ENCODE results near the gene ZNF385B.

Gene ZNF385B

DNA sequence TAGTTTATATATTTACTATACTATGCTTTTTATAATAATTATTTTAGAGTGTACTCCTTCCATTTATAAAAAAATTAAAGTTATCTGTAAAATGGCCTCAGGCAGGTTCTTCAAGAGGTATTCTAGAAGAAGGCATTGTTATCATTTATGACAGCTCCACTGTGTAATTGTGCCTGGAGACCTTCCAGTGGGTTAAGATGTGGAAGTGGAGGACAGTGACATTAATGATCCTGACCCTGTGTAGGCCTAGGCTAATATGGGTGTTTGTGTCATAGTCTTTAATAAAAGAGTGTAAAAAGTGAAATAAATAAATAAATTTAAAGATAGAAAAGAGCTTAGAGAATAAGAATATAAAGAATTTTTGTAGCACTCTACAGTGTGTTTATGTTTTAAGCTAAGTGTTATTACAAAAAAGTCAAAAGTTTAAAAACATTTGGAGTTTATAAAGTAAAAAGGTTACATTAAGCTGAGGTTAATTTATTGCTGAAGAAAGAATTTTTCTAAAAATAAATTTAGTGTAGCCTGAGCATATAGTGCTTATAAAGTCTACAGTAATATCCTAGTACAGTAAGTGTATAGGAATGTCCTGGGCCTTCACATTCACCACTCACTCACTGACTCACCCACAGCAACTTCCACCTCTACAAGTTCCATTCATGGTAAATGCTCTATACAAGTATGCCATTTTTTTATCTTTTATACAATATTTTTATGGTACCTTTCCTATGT is 406.8 kb downstream of the ZNF385B start:
- no peak overlapping the region for H3K27ac ChIP-seq (ENCODE audit: low read depth, low read length)
- peak; percentile 57 to 71 for DNase-seq
- H3K79me2 ChIP-seq (ENCODE audit: control insufficient read depth, insufficient read depth, low read length, poor library complexity): no peaks in the 10 kb centered on the region
- no peak overlapping the region for H4K91ac ChIP-seq (ENCODE audit: low read depth, low read length)
- H3K36me3 ChIP-seq (ENCODE audit: control insufficient read depth in 1 of 2, insufficient read depth in 2 of 2, low read length in 2 of 2): no peaks in the 10 kb centered on the region
- H3K27me3 ChIP-seq (ENCODE audit: insufficient read depth, low read length): no peaks in the 10 kb centered on the region
- H4K8ac ChIP-seq (ENCODE audit: low read depth, low read length): no peak overlapping the region
- no peaks in the 10 kb centered on the region for H3K4me1 ChIP-seq (ENCODE audit: control insufficient read depth in 1 of 2, insufficient read depth in 2 of 2, low read length in 2 of 2)
- H2BK5ac ChIP-seq (ENCODE audit: low read depth, low read length, poor library complexity): no peak overlapping the region
- H4K12ac ChIP-seq (ENCODE audit: low read depth, low read length): no peak overlapping the region
- H3K9me3 ChIP-seq (ENCODE audit: insufficient read depth, low read depth, low read length): no peaks in the 10 kb centered on the region
- H3K79me1 ChIP-seq (ENCODE audit: low read length): no peaks in the 10 kb centered on the region
- H3K4me3 ChIP-seq (ENCODE audit: low read depth, low read length): no peak overlapping the region
- H2BK12ac ChIP-seq (ENCODE audit: low read length): no peak overlapping the region
- no peak overlapping the region for H3K18ac ChIP-seq (ENCODE audit: low read length)
- no peak overlapping the region for H2BK120ac ChIP-seq (ENCODE audit: insufficient read depth, low read length, poor library complexity)
- H3K4me2 ChIP-seq (ENCODE audit: low read length): no peak overlapping the region
- no peak overlapping the region for H2AFZ ChIP-seq (ENCODE audit: insufficient read depth, low read length, poor library complexity)
- H3K9ac ChIP-seq (ENCODE audit: low read length): no peak overlapping the region
- no peak overlapping the region for H3K14ac ChIP-seq (ENCODE audit: low read length)
- no peak overlapping the region for H3K4ac ChIP-seq (ENCODE audit: low read depth, low read length)
- H2AK5ac ChIP-seq (ENCODE audit: low read length): no peak overlapping the region
- H3K23ac ChIP-seq (ENCODE audit: low read length): no peak overlapping the region

- Histone ChIP-seq H3K9ac (ENCODE audit: low read length) (no peak overlapping the region), H3K23ac (ENCODE audit: low read length) (no peak overlapping the region), H3K9me3 (ENCODE audit: insufficient read depth, low read depth, low read length) (no peaks in the 10 kb centered on the region), H3K4ac (ENCODE audit: low read depth, low read length) (no peak overlapping the region), H2AFZ (ENCODE audit: insufficient read depth, low read length, poor library complexity) (no peak overlapping the region), H2BK12ac (ENCODE audit: low read length) (no peak overlapping the region), H3K79me2 (ENCODE audit: control insufficient read depth, insufficient read depth, low read length, poor library complexity) (no peaks in the 10 kb centered on the region), H4K12ac (ENCODE audit: low read depth, low read length) (no peak overlapping the region), H2BK5ac (ENCODE audit: low read depth, low read length, poor library complexity) (no peak overlapping the region), H3K4me2 (ENCODE audit: low read length) (no peak overlapping the region), H3K14ac (ENCODE audit: low read length) (no peak overlapping the region), H4K91ac (ENCODE audit: low read depth, low read length) (no peak overlapping the region), H3K79me1 (ENCODE audit: low read length) (no peaks in the 10 kb centered on the region), H3K4me3 (ENCODE audit: low read depth, low read length) (no peak overlapping the region), H3K36me3 (ENCODE audit: control insufficient read depth in 1 of 2, insufficient read depth in 2 of 2, low read length in 2 of 2) (no peaks in the 10 kb centered on the region), H2AK5ac (ENCODE audit: low read length) (no peak overlapping the region), H4K8ac (ENCODE audit: low read depth, low read length) (no peak overlapping the region), H3K27ac (ENCODE audit: low read depth, low read length) (no peak overlapping the region), H3K18ac (ENCODE audit: low read length) (no peak overlapping the region), H3K27me3 (ENCODE audit: insufficient read depth, low read length) (no peaks in the 10 kb centered on the region), H2BK120ac (ENCODE audit: insufficient read depth, low read length, poor library complexity) (no peak overlapping the region), H3K4me1 (ENCODE audit: control insufficient read depth in 1 of 2, insufficient read depth in 2 of 2, low read length in 2 of 2) (no peaks in the 10 kb centered on the region)
- no peak for DNase-seq
- no CpG with 5 or more reads among the region's 4 CpGs for WGBS (ENCODE audit: extremely low coverage, insufficient coverage, insufficient read length)
Observed at GRCh38 chr2:179449010-179449409, 412.4 kb downstream of the ZNF385B start.

GRCh38 chr2:179447839-179448447 is 413.5 kb downstream of the ZNF385B start:
- no peak overlapping the region for H3K4ac ChIP-seq (ENCODE audit: low read depth, low read length)
- no peak overlapping the region for H4K12ac ChIP-seq (ENCODE audit: low read depth, low read length)
- H3K9me3 ChIP-seq (ENCODE audit: insufficient read depth, low read depth, low read length): no peaks in the 10 kb centered on the region
- no peak overlapping the region for H4K8ac ChIP-seq (ENCODE audit: low read depth, low read length)
- no peak overlapping the region for H3K4me2 ChIP-seq (ENCODE audit: low read length)
- H3K4me3 ChIP-seq (ENCODE audit: low read depth, low read length): no peak overlapping the region
- no peaks in the 10 kb centered on the region for H3K79me1 ChIP-seq (ENCODE audit: low read length)
- no peak overlapping the region for H4K91ac ChIP-seq (ENCODE audit: low read depth, low read length)
- no peak overlapping the region for H3K27ac ChIP-seq (ENCODE audit: low read depth, low read length)
- H3K23ac ChIP-seq (ENCODE audit: low read length): no peak overlapping the region
- no peak overlapping the region for H2AFZ ChIP-seq (ENCODE audit: insufficient read depth, low read length, poor library complexity)
- H3K9ac ChIP-seq (ENCODE audit: low read length): no peak overlapping the region
- no peaks in the 10 kb centered on the region for H3K27me3 ChIP-seq (ENCODE audit: insufficient read depth, low read length)
- H3K14ac ChIP-seq (ENCODE audit: low read length): no peak overlapping the region
- DNase-seq: no peak
- H3K36me3 ChIP-seq (ENCODE audit: control insufficient read depth in 1 of 2, insufficient read depth in 2 of 2, low read length in 2 of 2): no peaks in the 10 kb centered on the region
- H2BK12ac ChIP-seq (ENCODE audit: low read length): no peak overlapping the region
- no CpG with 5 or more reads among the region's 1 CpG for WGBS (ENCODE audit: extremely low coverage, insufficient coverage, insufficient read length)
- no peak overlapping the region for H2BK120ac ChIP-seq (ENCODE audit: insufficient read depth, low read length, poor library complexity)
- no peak overlapping the region for H2BK5ac ChIP-seq (ENCODE audit: low read depth, low read length, poor library complexity)
- H3K18ac ChIP-seq (ENCODE audit: low read length): no peak overlapping the region
- H2AK5ac ChIP-seq (ENCODE audit: low read length): no peak overlapping the region
- peaks cover 2 to 3% of the 10 kb centered on the region in 2 experiments for H3K4me1 ChIP-seq (ENCODE audit: control insufficient read depth in 1 of 2, insufficient read depth in 2 of 2, low read length in 2 of 2)
- H3K79me2 ChIP-seq (ENCODE audit: control insufficient read depth, insufficient read depth, low read length, poor library complexity): no peaks in the 10 kb centered on the region

DNA sequence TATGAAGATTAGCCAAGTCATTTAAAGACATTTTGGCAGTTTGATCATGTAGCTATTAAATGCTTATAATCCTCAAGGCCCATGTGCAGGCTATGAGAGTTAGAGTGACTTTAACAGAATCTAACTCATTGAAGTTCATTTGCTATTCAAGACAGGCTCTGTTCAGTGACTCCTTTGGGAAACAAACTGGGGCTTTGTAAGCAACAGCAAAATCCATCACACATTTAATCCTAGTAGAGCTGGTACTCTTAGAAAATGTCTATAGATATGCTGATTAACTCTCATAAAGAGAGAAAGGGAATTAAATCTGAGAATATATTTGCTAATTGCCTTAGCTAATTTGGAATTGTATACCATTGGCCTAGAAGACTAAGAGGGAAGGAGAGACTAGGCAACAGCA is 414.0 kb downstream of the ZNF385B start:
- H3K9ac ChIP-seq (ENCODE audit: low read length): no peak overlapping the region
- H4K8ac ChIP-seq (ENCODE audit: low read depth, low read length): no peak overlapping the region
- H3K4me2 ChIP-seq (ENCODE audit: low read length): no peak overlapping the region
- no peak overlapping the region for H2BK5ac ChIP-seq (ENCODE audit: low read depth, low read length, poor library complexity)
- no peak overlapping the region for H3K27ac ChIP-seq (ENCODE audit: low read depth, low read length)
- H4K12ac ChIP-seq (ENCODE audit: low read depth, low read length): no peak overlapping the region
- peaks cover 3 to 4% of the 10 kb centered on the region in 2 experiments for H3K4me1 ChIP-seq (ENCODE audit: control insufficient read depth in 1 of 2, insufficient read depth in 2 of 2, low read length in 2 of 2)
- no peak overlapping the region for H4K91ac ChIP-seq (ENCODE audit: low read depth, low read length)
- H3K27me3 ChIP-seq (ENCODE audit: insufficient read depth, low read length): no peaks in the 10 kb centered on the region
- H3K4me3 ChIP-seq (ENCODE audit: low read depth, low read length): no peak overlapping the region
- H3K23ac ChIP-seq (ENCODE audit: low read length): no peak overlapping the region
- no peaks in the 10 kb centered on the region for H3K79me2 ChIP-seq (ENCODE audit: control insufficient read depth, insufficient read depth, low read length, poor library complexity)
- H3K14ac ChIP-seq (ENCODE audit: low read length): no peak overlapping the region
- DNase-seq: no peak
- no peaks in the 10 kb centered on the region for H3K79me1 ChIP-seq (ENCODE audit: low read length)
- no peak overlapping the region for H3K4ac ChIP-seq (ENCODE audit: low read depth, low read length)
- no peak overlapping the region for H2AK5ac ChIP-seq (ENCODE audit: low read length)
- H2BK120ac ChIP-seq (ENCODE audit: insufficient read depth, low read length, poor library complexity): no peak overlapping the region
- H2BK12ac ChIP-seq (ENCODE audit: low read length): no peak overlapping the region
- H3K36me3 ChIP-seq (ENCODE audit: control insufficient read depth in 1 of 2, insufficient read depth in 2 of 2, low read length in 2 of 2): no peaks in the 10 kb centered on the region
- H3K9me3 ChIP-seq (ENCODE audit: insufficient read depth, low read depth, low read length): no peaks in the 10 kb centered on the region
- H3K18ac ChIP-seq (ENCODE audit: low read length): no peak overlapping the region
- no peak overlapping the region for H2AFZ ChIP-seq (ENCODE audit: insufficient read depth, low read length, poor library complexity)
